Measurements from ENCODE around the gene MRPL27.

MRPL27 gene

GRCh38 chr17:50372758-50373556, at the start of gene MRPL27, which contains the start of gene EME1:
TSS of gene MRPL27 (minus strand) at chr17:50373184. CDS start at chr17:50373170, 14 bp downstream.
TSS of gene EME1 (plus strand) at chr17:50373229. CDS start at chr17:50375209, 1,980 bp downstream.
- H3K27ac ChIP-seq (ENCODE audit: low read depth, low read length, poor library complexity, severe bottlenecking): peak within 1 kb of the TSS; percentile 81
- peak within 1 kb of the TSS; percentile 96 for H3K4me2 ChIP-seq (ENCODE audit: low read length)
- no peaks in the 10 kb centered on the region for H3F3A ChIP-seq (ENCODE audit: insufficient read depth, low read length)
- H2AFZ ChIP-seq (ENCODE audit: low read length): no peak within 1 kb of the TSS
- H3K4me3 ChIP-seq (ENCODE audit: low read depth, low read length, poor library complexity, severe bottlenecking): peak within 1 kb of the TSS; percentile 87
- H3K4me1 ChIP-seq (ENCODE audit: insufficient read depth, low read length, severe bottlenecking): peaks cover 21% of the 10 kb centered on the region
- H3K27me3 ChIP-seq (ENCODE audit: insufficient read depth, low read length): no peaks in the 10 kb centered on the region
- no peaks in the 10 kb centered on the region for H3K9me3 ChIP-seq (ENCODE audit: low read length)
- H3K79me2 ChIP-seq (ENCODE audit: insufficient read depth, low read length): peaks cover 12% of the 10 kb centered on the region
- H3K9me2 ChIP-seq (ENCODE audit: low read depth, low read length): no peaks in the 10 kb centered on the region
- H4K20me1 ChIP-seq (ENCODE audit: insufficient read depth, low read length): no peaks in the 10 kb centered on the region
- TF ChIP-seq CTCF (IDR thresholded peaks at IDR 0.05; ENCODE audit: low read length): no peak
- no peak for TF ChIP-seq EZH2 (IDR thresholded peaks at IDR 0.05; ENCODE audit: borderline replicate concordance, low read length)
- H3K9ac ChIP-seq (ENCODE audit: low read length): peak within 1 kb of the TSS; percentile 91
- peaks cover 31% of the 10 kb centered on the region for H3K36me3 ChIP-seq (ENCODE audit: insufficient read depth, low read length)

- H3K9me3 ChIP-seq (ENCODE audit: low read length): no peaks in the 10 kb centered on the region
- H4K20me1 ChIP-seq (ENCODE audit: insufficient read depth, low read length): no peaks in the 10 kb centered on the region
- H3K9ac ChIP-seq (ENCODE audit: low read length): no peak overlapping the region
- H3K4me2 ChIP-seq (ENCODE audit: low read length): no peak overlapping the region
- H3K36me3 ChIP-seq (ENCODE audit: insufficient read depth, low read length): no peaks in the 10 kb centered on the region
- no peaks in the 10 kb centered on the region for H3K79me2 ChIP-seq (ENCODE audit: insufficient read depth, low read length)
- H3K9me2 ChIP-seq (ENCODE audit: low read depth, low read length): no peaks in the 10 kb centered on the region
- H3K4me3 ChIP-seq (ENCODE audit: low read depth, low read length, poor library complexity, severe bottlenecking): no peak overlapping the region
- no peak overlapping the region for H2AFZ ChIP-seq (ENCODE audit: low read length)
- H3K27ac ChIP-seq (ENCODE audit: low read depth, low read length, poor library complexity, severe bottlenecking): no peak overlapping the region
- peaks cover 32% of the 10 kb centered on the region for H3K4me1 ChIP-seq (ENCODE audit: insufficient read depth, low read length, severe bottlenecking)
- no peaks in the 10 kb centered on the region for H3F3A ChIP-seq (ENCODE audit: insufficient read depth, low read length)
- H3K27me3 ChIP-seq (ENCODE audit: insufficient read depth, low read length): no peaks in the 10 kb centered on the region
- TF ChIP-seq EZH2 (IDR thresholded peaks at IDR 0.05; ENCODE audit: borderline replicate concordance, low read length): no peak
- TF ChIP-seq CTCF (IDR thresholded peaks at IDR 0.05; ENCODE audit: low read length): no peak
These were observed 49.8 kb upstream of the MRPL27 start for GRCh38 chr17:50422738-50423137.

GRCh38 chr17:50421308-50422051, 48.5 kb upstream of the MRPL27 start:
- H3K79me2 ChIP-seq (ENCODE audit: insufficient read depth, low read length): no peaks in the 10 kb centered on the region
- H3K4me3 ChIP-seq (ENCODE audit: low read depth, low read length, poor library complexity, severe bottlenecking): peak overlapping the region; percentile 38
- peak overlapping the region; percentile 66 for H3K4me2 ChIP-seq (ENCODE audit: low read length)
- H3K9me3 ChIP-seq (ENCODE audit: low read length): no peaks in the 10 kb centered on the region
- no peaks in the 10 kb centered on the region for H4K20me1 ChIP-seq (ENCODE audit: insufficient read depth, low read length)
- H3K27me3 ChIP-seq (ENCODE audit: insufficient read depth, low read length): no peaks in the 10 kb centered on the region
- H3F3A ChIP-seq (ENCODE audit: insufficient read depth, low read length): no peaks in the 10 kb centered on the region
- no peaks in the 10 kb centered on the region for H3K36me3 ChIP-seq (ENCODE audit: insufficient read depth, low read length)
- no peak for TF ChIP-seq CTCF (IDR thresholded peaks at IDR 0.05; ENCODE audit: low read length)
- TF ChIP-seq EZH2 (IDR thresholded peaks at IDR 0.05; ENCODE audit: borderline replicate concordance, low read length): no peak
- no peaks in the 10 kb centered on the region for H3K9me2 ChIP-seq (ENCODE audit: low read depth, low read length)
- peak overlapping the region; percentile 97 for H2AFZ ChIP-seq (ENCODE audit: low read length)
- H3K27ac ChIP-seq (ENCODE audit: low read depth, low read length, poor library complexity, severe bottlenecking): peak overlapping the region; percentile 50
- H3K4me1 ChIP-seq (ENCODE audit: insufficient read depth, low read length, severe bottlenecking): peaks cover 21% of the 10 kb centered on the region
- H3K9ac ChIP-seq (ENCODE audit: low read length): peak overlapping the region; percentile 33

Data from OCI-LY1 (cell line).